GF-D8 (cell line): ENCODE results near the gene C2orf80.
"Not testable (repeated sequence)": the region's sequence is repeated elsewhere in the genome, so short reads cannot be mapped to it uniquely, and the experiment has no call there.

Experiments used
- DNase-seq: peaks from one replicate; lab custom pipeline; 2025; lab: John Stamatoyannopoulos, UW

Gene C2orf80

GRCh38 chr2:208179028-208179609, 10.7 kb downstream of the C2orf80 start:
- no peak for DNase-seq

GRCh38 chr2:208175840-208176153, 14.0 kb downstream of the C2orf80 start:
- DNase-seq, result no peak

- DNase-seq, result peak; percentile 57
These were observed 14.6 kb downstream of the C2orf80 start for GRCh38 chr2:208175069-208175839.

GRCh38 chr2:208174144-208174543, 15.7 kb downstream of the C2orf80 start:
- DNase-seq, result no peak

GRCh38 chr2:208172125-208172524, 17.7 kb downstream of the C2orf80 start:
- peak; percentile 92 for DNase-seq

- no peak for DNase-seq
These were observed 24.7 kb downstream of the C2orf80 start for GRCh38 chr2:208164951-208165755.

- no peak for DNase-seq
These were observed 26.3 kb downstream of the C2orf80 start, which contains the start of gene CRYGA for GRCh38 chr2:208163489-208163888. CRYGA (minus strand) TSS chr2:208163589; CDS start chr2:208163556, 33 bp downstream.

- DNase-seq, result no peak
These were observed 33.4 kb downstream of the C2orf80 start for GRCh38 chr2:208156439-208156838.

- DNase-seq, result no peak
These were observed 36.7 kb downstream of the C2orf80 start for GRCh38 chr2:208153156-208153555.

GRCh38 chr2:208150956-208151355, 38.9 kb downstream of the C2orf80 start:
- DNase-seq, result peak; percentile 66

- no peak for DNase-seq
These were observed 39.7 kb downstream of the C2orf80 start for GRCh38 chr2:208150094-208150493.

GRCh38 chr2:208148803-208149202, 41.0 kb downstream of the C2orf80 start:
- no peak for DNase-seq

- DNase-seq, result no peak
These were observed 42.1 kb downstream of the C2orf80 start for GRCh38 chr2:208147759-208148158.

- DNase-seq, result no peak
These were observed 42.8 kb downstream of the C2orf80 start for GRCh38 chr2:208147008-208147407.

- DNase-seq, result no peak
These were observed 43.8 kb downstream of the C2orf80 start, which contains the start of gene CRYGB for GRCh38 chr2:208146006-208146405. CRYGB (minus strand) TSS chr2:208146158; CDS start chr2:208146120, 38 bp downstream.

- DNase-seq, result no peak
These were observed 46.7 kb downstream of the C2orf80 start for GRCh38 chr2:208142925-208143799.

- no peak for DNase-seq
These were observed 47.4 kb downstream of the C2orf80 start for GRCh38 chr2:208142240-208142924.

GRCh38 chr2:208139447-208139846, 50.4 kb downstream of the C2orf80 start:
- DNase-seq, result no peak

GRCh38 chr2:208138334-208138733, 51.5 kb downstream of the C2orf80 start:
- not testable (repeated sequence) for DNase-seq

- no peak for DNase-seq
These were observed 53.1 kb downstream of the C2orf80 start for GRCh38 chr2:208136716-208137094.
